HCEC 1CT (cell line): ENCODE measurements around the gene MALRD1.

ENCODE experiments used
- DNase-seq: peaks from one replicate; pipeline ENCODE4 v3.0.0-alpha.2; 2017

The MALRD1 gene

DNA sequence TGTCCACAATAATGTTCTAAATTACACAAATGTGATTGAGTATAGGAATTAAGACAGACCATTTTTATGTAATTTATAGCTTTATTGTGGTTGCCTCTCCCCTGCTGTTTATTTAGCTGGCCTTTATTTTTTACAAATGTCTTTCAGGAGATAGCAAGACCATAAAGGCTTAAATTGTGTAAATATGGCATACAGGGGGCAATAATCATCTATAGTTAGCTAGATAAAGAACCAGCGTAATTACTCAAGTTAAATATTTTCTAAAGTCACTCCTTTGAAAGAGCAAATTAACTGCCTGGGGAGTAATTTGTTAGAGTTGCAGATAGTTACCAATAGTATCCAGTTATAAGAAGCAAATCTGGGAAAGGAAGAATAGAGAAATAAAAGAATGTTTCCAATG lies at the start of gene MALRD1:
TSS of gene MALRD1 (plus strand) at position 313 of the 400 bp plus-strand sequence. CDS start 138 bp downstream, outside the sequence.
- no peak for DNase-seq

DNA sequence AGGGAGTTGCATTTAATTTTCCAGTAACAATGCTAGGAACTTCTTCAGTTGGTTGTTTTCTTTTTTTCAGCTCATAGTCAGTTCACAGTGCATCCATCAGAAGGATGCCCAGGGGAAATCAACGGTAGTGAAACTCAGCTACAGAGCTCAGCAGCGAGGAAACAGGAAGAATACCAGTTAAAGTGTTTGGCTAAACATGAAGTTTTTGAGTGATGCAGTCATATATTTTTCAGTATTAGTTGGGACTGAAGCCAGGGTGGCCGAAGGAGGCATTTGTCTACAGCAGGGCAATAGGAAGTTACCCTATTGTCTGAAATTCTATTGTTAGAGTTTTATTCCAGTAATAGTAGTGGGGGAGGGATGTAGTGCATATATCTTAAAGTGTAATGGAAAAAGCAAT lies 45.3 kb upstream of the MALRD1 start:
- no peak for DNase-seq

DNA sequence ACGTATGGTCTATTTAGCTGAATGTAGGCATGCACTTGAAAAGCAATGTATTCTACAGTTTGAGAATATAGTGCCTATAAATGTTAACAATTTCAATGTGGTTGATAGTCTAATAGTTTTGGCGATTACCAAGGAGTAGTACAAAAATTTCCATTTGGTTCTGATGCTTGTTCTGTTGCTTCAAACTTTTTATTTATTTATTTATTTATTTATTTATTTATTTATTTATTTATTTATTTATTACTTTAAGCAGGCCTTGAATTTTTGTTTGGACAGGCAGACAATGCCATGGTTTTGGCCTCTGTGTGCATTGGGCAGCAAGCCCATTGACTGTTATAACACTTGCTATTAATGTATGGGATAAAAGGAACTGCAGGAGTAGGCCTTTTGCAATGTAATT lies 36.5 kb upstream of the MALRD1 start:
- DNase-seq, result no peak

DNA sequence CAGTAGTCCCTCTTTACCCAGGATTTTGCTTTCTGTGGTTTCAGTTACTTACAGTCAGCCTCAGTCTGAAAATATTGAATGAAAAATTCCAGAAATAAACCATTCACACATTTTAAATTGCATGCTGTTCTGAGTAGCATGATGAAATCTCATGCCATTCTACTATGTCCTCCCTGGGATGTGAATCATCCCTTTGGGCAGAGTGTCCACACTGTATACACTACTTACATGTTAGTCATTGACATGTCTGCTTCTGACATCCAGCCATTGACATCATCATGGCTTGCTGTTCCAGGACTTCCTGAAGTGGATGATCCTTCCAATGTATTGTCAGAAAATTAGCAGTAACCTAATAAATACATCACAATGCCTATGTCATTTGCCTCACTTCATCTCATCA lies 34.6 kb upstream of the MALRD1 start:
- DNase-seq, result no peak

DNA sequence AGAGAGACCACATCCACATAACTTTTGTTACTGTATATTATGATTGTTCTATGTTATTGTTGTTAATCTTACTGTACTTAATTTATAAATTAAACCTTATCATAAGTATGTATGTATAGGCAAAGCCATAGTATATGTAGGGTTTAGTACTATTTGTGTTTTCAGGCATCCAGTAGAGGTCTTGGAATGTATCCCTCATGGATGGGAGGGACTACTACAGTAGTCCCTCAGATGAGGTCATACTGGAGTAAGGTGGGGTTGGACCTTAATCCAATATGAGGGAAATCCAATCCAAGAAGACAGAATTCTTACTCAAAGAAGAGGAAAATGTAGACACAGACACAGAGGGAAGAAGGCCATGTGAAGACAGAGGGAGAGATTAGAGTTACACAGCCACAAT lies 34.1 kb upstream of the MALRD1 start:
- DNase-seq, result no peak

DNA sequence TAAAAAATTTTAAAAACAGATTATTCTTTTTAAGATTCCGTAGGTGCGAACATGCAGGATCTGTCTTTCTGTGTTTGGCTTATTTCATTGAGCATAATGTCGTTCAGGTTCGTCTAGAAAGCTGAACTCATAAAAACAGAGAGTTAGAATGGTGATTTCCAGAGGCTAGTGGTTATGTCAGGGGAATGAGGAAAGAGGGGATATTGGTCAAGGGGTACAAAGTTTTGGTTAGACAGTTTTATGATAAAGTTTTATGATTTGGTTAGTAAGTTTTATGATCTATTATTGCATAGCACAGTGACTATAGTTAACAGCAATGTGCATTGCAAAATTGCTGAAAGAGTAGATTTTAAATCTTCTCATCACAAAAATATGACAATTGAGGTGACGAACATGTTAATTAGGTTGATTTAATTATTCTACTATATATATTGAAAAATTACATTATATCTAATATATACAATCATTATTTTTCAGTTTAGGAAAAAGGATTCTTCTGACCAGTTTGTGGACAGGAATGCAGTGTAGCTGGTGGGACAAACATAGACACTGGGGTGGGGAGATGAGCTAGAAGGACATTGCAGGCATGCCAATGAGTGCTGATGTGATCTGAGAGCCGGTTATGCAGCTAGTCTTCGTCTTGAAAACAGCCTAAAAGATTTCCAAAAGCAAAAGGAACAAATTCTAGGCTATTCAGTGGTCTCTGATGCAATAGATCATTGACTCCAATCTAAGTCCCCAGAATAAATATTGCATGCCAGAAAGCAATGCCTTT lies 31.3 kb upstream of the MALRD1 start:
- DNase-seq, result no peak

DNA sequence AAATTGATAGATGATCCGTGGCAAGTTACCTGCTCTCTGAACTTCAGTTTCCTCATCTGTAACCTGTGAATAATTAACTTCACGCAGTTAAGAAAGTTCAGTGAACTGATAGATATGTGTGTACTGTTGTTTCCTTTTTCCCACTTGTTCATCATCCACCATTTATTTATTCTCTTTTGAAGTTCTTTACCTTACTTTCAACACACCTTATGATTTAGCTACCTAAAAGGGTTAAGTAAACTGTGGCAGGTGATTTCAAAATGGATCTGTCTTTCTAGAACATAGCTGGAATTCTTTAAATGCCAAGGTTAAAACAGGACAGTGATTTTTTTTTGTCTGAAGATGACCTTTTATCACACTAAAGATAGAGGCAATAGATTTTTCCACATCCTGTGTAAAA lies 27.4 kb upstream of the MALRD1 start:
- DNase-seq, result no peak

DNA sequence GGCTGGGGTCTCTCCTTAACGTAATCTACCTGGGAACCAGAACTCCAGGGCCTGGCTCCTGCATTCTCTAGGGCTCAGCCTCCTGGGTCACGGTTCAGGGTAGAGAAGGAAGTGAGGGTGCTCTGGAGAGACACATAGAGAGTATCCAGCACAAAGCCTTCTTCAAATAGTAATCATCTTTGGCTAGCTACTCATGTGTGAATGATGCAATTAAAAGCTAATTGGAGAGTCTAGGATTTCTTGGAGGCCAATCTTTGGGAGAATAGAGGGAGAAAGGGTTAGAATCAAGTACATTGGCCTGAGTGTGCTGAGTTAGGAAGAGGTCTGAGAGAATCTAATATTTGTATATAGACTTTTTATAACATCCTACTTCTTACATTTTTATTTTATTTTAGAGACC lies 24.0 kb upstream of the MALRD1 start:
- DNase-seq, result no peak

DNA sequence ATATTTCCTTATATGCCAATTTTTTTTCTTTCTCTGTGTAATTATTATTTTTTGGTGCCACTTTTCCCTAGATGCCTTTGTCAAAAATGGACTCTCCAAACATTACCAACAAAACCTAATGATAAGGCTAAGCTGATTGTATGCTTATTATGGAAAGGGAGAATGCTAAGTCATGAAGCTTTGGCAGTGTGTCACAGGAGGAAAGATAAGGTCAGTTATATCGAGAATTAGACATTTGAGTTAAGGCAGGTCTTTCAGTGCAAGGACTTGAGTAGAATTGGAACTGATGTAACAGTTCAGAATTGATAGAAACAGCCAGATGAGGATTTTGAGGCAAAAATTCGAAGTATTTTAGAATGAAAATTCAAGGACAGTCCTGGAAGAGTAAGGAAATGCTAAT lies 16.8 kb upstream of the MALRD1 start:
- no peak for DNase-seq

DNA sequence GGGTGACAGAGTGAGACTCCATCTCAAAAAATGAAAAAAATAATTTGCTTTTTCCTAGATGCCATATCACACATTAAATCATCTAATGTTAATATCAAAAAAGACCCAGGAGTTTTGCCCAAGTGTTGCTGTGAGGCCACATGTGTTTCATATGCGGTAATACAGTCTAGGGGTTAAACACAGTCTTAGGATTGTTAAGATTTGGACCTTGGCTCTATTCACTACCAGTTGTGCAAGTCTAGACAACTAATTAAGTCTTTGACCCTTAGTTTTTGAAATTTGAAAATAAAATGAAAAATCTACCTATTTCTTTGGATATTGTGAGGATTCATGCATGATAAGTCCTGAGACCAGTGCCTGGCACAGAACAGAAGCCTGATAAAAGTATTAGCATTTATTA lies 14.9 kb upstream of the MALRD1 start:
- DNase-seq, result no peak

DNA sequence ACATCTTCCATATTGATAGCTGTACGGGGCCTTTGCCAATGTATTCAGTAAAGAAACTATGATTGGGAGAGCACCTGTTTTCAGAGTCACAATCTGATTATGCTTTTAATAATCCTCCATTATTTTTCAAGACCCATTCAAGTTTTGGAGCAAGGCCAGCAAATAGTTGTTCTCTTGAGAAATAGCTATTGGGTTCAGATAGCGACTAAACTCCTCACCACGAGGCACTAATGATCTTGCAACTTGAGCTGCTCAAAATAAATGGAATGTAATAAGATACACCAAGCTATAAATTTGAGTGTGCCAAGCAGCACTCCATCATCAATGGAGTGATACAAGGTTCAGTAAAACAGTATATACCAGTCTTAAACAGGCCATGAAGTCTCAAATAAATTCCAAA lies 7.4 kb upstream of the MALRD1 start:
- no peak for DNase-seq

DNA sequence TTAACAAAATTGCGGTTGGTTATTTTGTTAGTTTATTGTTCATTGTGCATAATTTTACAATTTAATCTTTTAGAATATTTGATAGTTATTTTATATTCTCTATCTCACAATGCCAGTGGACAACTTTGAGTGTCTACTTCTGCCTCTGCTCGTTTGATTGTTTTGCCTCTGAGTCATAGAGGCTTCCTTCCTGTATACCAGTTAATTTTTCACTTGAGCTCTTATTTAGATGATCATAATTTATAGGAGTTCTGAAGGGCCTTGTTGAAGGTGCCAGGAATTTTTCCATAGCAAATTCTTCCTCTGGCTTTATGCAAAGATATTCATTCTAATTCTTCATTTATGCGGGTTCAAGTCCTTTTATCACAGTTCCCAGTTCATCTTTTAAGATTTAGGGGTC lies 5.2 kb upstream of the MALRD1 start:
- no peak for DNase-seq

DNA sequence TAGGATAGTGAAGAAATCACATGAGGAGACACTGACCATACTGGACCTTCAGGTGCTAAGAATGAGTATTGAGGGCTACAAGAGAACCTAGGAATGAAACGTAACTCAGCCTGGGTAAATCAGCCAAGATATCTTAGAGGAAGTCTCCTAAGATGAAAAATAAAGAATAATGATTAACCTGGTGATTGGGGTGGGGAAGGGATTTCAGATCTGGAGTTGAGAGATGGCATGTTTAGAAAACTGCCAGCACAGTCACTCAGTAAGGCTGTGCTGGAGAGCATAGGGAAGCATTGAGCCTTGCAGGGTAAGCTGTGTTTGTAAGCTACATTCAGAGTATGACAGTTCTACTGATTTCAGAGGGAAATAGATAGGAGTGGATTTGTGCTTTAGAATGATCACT lies 1.9 kb upstream of the MALRD1 start:
- DNase-seq, result no peak

DNA sequence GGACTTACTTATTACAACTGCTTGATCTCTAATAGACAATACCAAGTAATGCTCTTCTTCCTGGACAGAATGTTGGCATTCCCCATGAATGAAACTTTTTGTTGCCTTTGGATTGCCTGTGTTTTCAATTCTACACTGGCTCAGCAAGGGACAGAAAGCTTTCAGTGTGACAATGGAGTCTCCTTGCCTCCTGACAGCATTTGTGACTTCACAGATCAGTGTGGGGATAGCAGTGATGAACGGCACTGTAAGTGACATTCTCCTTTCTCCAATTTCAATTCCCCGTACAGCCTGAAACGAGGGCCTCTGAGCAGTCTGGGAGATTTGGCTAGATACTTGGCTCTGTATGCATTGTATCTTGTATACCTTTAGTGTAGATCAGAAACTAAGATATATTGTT lies 290 bp downstream of the MALRD1 start:
- no peak for DNase-seq

DNA sequence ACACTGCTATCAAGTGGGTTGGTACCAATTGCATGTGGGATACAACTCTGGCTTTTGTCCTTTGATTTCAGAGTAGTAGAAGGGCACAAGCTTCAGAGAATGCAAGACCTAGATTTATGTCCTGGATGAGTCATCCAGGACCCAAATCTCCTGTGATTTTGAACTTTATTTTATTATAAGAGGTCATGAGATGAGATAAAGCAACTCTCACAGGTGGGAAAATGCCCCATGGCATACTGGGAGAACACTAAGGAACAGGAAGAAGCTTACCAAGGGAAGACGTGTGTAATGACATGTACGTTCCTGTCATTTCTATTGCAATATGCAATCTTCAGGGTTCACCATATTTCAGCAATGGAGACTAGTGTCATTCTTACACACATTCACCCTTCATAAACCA lies 966 bp downstream of the MALRD1 start:
- DNase-seq, result no peak

DNA sequence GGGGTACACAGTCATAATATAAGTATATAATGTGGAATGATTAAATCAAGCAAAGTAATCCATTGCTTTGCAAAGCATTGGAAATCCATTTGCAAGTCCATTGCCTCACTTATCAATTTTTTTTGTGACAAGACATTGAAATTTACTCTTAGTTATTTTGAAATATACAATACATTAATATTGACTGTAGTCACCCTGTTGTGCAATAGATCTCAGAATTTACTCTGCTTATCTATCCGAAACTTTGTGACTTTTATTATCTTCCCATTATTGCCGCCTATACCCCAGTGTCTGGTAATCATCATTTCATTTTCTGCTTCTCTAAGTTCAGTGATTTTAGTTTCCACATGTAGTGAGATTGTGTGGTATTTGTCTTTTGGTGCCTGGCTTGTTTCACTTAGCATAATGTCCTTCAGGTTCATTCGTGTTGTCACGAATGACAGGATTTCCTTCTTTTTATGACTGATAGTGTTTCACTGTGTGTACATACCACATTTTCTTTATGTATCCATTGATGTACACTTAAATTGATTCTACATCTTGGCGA lies 5.8 kb downstream of the MALRD1 start:
- DNase-seq, result no peak

DNA sequence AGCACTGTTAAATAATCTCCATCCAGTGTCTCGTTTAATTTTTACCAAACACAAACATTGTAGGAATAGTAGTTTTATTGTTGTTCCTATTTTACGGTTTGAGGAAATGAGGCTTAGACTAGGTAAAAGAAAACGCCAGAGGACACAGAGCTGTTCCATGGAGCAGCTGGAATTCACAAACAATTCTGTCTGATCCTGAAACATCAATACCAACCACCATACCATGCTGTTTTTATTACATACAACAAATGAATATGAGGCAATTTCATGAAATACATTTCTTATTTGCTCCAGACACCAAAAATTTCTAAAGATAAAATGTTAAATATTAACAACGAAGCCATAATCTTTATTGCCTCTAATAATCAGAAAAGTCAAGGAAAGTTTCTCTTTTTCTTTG lies 9.4 kb downstream of the MALRD1 start:
- DNase-seq, result no peak

DNA sequence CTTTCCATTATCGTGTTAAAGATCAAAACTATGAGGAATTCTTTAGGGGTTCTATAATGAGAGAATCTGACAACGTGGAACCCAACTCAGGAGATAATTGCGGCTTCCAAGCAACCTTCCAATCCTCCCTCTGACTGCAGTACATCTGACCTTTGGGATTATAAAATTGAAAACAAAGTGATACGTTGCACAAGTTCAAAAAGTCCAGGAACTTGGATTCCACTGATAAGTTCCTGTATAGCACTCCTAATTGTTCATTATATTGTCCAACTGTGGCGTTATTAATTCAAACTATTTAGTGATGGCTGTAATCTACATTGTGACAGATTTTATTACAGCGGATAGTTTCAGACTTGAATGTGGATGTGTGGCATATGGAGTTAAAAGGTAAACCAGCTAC lies 15.4 kb downstream of the MALRD1 start:
- DNase-seq, result no peak

DNA sequence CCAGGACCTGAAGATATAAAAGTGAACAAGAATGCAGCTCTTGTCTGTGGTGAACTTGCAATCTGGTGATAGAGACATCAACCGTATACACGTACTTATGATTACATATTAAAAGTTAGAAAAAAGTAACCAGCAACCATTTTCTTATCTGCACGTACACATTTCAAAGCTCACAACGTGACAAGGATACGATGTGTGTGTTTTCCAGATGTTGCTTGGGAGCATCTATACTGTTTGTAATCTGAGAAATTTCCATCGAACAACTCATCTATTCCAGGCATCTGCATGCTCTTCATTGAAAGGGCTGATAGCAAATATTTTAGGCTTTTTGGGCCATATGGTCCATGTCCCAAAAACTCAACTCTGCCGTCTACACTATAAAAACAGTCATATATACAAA lies 23.3 kb downstream of the MALRD1 start:
- DNase-seq, result no peak

DNA sequence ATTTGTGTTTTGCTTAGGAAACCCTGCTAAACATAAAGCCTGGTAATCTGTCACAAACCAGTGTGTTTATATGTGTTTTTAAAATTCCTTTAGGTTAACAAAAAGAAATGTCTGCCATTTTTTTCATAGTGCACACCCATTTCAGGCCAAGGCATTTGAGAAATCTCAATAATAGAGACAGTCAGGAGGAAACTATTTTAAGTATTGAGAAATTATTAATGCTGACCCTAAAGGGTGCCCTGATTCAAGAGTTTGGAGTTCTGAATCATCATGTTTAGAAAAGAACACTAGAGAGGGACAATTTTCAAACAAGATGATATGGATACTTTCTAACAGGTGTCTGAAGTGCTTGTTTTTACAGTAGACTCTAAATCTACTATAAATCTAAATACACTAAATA lies 28.7 kb downstream of the MALRD1 start:
- no peak for DNase-seq

DNA sequence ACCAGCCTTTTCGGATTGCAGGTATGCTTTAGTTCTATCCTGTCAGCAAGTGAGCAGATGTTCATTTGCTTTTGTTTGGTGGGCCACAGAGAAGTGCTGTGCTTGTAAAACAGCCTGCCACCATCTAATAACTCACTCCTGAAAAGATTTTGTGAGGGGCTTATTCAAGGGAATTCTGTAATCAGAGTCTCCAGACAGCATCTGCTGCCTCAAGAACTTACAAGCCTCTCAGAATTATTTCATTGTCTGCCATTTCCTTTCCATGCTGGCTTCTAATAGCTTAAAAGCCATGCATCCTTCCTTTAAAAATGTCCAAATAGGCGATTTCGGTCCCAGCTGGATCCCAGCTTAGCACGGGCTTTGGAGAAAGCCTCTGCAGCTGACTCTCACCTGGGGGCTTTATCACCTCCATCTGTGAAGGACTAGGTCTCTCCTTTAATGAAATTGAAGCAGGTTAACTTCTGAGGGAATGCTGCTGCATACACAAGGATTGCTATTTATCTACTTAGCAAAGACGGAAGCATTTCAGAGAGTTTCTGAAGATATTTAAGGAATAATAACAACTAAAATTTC lies 48.0 kb downstream of the MALRD1 start:
- no peak for DNase-seq

DNA sequence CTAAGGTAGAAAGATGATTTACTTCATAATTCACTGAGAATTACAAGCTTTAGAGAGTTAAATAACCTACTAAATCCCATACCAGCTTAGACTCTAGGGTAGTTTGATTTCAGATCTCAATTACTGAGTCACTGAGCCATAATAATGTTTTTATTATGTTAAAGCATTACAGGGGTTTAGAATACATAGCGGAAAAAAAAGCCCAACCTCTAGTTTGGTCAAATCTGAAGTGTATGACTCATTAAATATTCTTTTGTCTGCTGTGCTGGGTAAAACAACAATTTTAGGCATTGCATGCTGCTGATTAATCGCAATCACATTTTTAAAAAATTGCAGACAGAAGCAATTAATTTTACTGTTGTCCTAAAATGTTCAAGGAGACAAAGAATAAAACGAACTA lies 48.5 kb downstream of the MALRD1 start:
- DNase-seq, result no peak

DNA sequence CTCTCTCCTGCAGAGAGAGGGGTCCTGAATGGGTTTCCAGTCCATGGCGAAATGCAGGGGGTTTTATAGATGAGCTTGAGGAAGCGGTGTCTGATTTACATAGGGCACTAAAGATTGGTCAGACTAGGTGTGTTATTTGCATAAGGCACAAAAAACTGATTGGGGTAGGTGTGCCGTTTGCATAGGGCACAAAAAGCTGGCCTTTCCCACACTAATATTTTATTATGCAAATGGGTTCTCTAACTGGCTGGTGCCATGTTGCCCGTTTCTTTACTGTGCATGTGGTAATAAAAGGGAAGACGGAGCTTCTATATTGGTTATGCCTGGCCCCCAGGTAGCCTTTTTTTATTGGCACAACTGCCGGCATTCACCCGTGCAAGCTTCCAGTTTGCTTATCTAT lies 50.2 kb downstream of the MALRD1 start:
- no peak for DNase-seq

DNA sequence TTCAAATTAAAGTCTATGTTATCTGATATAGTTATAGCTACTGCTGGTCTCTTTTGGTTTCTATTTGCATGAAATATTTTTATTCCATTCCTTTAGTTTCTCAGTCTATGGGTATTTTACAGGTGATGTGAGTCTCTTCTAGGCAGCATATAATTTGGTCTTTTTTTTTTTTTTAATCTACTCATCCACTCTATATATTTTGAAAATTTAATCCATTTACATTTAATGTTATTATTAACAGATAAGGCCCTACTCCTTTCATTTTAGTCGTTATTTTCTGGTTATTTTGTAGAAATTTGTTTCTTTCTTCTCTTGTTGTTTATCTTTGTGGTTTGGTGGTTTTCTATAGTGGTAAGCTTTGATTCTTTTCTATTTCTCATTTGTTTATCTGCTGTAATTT lies 58.8 kb downstream of the MALRD1 start:
- no peak for DNase-seq
